Ovary (tissue), 3 donors: Measurements from ENCODE around the gene GRK1.

Experiments
- CTCF ChIP-seq, 3 donors: fragments of 450-650 bp in 2 of 3; fragments of 200-600 bp in 1 of 3; IDR thresholded peaks; one replicate each; pipeline versions ENCODE4 v1.5.1 to v1.8.0; 2016 to 2022; ENCODE audit warnings: antibody characterized with exemption in 3 of 3, mild to moderate bottlenecking in 1 of 3
- EP300 ChIP-seq: sonication (generic); formaldehyde crosslinking; IDR thresholded peaks from one replicate; pipeline ENCODE4 v1.6.1; 2017; ENCODE audit warnings: antibody characterized with exemption
- POLR2A ChIP-seq: fragments of 450-650 bp; IDR thresholded peaks from one replicate; pipeline ENCODE4 v1.6.1; 2017; ENCODE audit warnings: antibody characterized with exemption, mild to moderate bottlenecking, moderate library complexity
- donor health status: DM: no; HTN: no; CAD: no.

GRCh38 chr13:113750554-113751399 lies 83.8 kb downstream of the GRK1 start:
- TF ChIP-seq CTCF (IDR thresholded peaks at IDR 0.05) (no peak), EP300 (no peak), POLR2A (no peak)
